SW 1271 (cell line): Measurements from ENCODE around the gene RLF.
"Not testable (repeated sequence)": the region's sequence is repeated elsewhere in the genome, so short reads cannot be mapped to it uniquely, and the experiment has no call there.

ENCODE experiments used
- DNase-seq, 2 experiments: peaks; one replicate each; lab custom pipeline; 2025; lab: John Stamatoyannopoulos, UW

RLF gene

DNA sequence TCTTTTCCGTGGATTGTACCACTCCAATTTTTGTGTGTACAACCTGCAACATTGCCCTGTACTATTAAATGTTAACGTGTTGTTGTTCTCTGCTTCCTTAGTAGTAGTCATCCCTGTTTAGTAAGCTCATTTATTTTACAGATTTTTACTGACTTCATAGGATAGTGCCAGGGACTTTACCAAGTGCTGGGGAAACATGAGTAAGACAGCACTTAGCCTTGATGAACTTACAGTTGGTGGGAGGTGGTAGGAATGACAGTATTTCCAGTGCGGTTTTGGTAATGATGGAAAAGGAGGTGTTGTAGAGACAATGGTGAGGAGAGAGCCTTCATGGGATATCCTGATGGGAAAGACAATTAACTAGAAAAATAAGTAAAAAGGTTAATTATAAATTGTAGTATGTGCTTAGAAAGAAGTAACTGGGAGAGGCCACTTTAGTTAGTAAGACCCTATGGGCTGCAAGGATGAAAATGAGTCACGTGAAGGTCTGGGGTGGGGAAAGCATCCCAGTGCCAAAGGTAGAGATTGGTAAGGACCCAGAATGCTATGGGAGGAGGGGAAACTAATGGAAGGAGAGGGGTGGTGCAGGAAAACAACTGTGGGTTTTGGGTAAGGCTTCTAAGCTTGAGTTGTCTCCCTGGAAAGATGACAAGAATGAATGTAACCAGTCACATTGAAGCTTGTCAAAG, 1.7 kb downstream of the RLF start:
- no peak for DNase-seq

DNA sequence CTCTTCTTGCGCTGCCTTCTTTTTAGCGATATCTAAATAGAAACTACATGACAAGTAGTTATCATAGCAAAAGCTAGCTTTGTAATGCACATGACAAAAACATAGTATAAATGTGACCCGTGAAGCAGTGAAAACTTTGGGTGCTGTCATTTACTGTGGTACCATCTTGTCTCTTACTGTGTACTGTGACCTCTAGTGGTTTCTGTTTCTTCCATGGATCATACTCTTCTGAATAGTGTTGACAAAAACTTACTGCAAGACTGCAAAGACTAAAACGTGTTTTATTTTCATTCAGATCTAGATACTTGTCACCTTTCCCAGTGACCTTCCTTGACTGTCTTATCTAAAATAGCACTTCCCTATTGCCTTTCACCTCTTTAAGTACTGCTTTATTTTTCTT, 6.1 kb downstream of the RLF start:
- no peak for DNase-seq

- no peak for DNase-seq
Measured at GRCh38 chr1:40171036-40171435, 9.8 kb downstream of the RLF start.

DNA sequence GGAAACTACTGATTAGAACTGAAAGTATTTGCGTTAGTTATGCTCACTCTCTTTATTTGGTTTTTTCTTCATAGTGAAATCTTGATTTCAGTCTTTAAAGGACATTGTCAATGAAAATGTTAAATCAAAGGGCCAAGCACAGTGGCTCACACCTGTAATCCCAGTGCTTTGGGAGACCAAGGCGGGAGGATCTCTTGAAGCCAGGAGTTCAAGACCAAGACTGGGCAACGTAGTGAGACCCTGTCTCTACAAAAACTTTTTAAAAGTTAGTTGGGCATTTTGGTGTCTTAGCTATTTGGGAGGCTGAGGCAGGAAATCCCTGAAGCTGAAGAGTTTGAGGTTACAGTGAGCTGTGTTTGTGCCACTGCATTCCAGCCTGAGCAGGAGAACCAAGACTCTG, 13.6 kb downstream of the RLF start:
- DNase-seq: no peak

DNA sequence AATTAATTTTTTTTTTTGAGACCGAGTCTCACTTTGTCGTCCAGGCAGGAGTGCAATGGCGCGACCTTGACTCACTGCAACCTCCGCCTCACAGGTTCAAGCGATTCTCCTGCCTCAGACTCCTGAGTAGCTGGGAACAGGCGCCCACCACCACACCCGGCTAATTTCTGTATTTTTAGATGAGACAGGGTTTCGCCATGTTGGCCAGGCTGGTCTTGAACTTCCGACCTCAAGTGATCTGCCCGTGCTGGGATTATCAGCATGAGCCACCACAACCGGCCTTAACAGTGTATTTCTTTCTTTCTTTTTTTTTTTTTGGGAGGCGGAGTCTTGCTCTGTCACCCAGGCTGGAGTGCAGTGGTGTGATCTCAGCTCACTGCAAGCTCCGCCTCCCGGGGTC, 15.8 kb downstream of the RLF start:
- not testable (repeated sequence) for DNase-seq

DNA sequence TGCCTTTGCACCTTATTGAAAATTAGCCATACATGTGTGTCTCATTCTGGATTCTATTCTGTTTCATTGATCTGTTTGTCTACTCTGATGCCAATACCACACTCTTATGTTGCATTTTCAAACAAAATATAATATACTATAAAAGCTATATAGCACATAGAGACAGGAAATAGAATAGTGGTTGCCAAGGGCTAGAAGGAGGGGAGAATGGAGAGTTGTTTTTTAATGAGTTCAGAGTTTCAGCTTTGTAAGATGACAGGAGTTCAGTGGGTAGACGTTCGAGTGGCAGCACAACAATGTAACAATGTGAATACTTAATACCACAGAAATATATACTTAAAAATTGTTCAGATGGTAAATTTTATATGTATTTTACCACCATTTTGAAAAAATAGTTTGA, 17.0 kb downstream of the RLF start:
- DNase-seq: no peak

GRCh38 chr1:40179496-40180089, 18.4 kb downstream of the RLF start:
- DNase-seq: no peak

GRCh38 chr1:40183055-40183710, 22.0 kb downstream of the RLF start:
- peak in 1 of 2 experiments; percentile 39 for DNase-seq

- no peak for DNase-seq
Measured at GRCh38 chr1:40184193-40184592, 23.0 kb downstream of the RLF start.

DNA sequence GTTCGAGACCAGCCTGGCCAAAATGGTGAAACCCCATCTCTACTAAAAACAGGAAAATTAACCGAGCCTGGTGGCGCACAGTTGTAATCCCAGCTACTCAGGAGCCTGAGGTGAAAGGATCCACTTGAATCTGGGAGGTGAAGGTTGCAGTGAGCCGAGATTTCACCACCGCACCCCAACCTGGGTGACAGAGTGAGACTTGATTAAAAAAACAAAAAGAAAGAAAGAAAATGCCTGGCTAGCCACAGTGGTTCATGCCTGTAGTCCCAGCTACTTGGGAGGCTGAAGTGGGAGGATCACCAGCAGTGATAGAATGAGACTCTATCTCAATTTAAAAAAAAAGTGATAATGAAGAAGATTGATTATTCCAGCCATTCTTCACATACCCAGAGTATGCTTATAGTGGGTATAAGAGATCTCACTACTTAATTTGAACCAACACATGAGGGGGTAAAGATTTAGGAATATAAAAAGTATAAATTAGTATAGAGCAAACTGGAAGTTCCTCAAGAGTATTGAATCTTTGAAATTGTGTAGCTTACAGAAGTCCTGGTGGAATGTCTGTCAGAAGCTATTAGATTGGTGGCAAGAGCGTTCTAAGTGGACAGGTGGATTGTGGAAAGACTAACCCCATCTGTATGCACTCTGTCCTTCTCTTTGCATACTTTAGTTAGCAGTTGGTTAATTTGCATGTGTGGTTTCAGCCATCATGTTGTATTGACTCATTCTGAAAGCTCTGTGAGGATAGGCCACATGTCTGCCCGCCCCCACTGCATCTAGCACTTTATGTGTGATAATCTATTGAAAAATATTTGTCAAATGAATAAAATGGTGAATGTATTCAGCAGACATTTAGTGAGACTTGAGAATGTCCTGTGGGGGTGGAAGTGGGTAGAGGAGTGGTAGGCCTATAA, 25.0 kb downstream of the RLF start:
- DNase-seq: no peak

- no peak for DNase-seq
Measured at GRCh38 chr1:40187399-40187798, 26.2 kb downstream of the RLF start.

GRCh38 chr1:40194639-40195038, 33.5 kb downstream of the RLF start:
- not testable (repeated sequence) for DNase-seq

DNA sequence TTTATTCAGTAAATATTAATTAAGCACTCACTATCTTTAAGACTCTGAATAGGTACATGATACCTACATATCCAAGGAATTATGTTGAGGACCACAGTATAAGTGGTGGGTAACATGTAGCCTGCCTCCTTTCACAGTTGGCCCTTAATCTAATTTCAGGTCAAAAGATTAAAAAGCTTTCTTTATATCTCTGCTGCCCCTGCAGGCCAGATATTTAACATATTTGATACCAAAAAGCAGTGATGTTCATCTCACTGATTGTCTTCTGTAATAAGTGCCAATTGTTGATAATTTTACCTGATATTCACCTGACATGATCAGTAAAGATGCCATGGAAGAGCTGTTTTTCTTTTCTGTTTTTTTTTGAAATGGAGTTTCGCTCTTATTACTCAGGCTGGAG, 36.5 kb downstream of the RLF start:
- DNase-seq: no peak

- no peak for DNase-seq
Measured at GRCh38 chr1:40199126-40199525, 37.9 kb downstream of the RLF start.

DNA sequence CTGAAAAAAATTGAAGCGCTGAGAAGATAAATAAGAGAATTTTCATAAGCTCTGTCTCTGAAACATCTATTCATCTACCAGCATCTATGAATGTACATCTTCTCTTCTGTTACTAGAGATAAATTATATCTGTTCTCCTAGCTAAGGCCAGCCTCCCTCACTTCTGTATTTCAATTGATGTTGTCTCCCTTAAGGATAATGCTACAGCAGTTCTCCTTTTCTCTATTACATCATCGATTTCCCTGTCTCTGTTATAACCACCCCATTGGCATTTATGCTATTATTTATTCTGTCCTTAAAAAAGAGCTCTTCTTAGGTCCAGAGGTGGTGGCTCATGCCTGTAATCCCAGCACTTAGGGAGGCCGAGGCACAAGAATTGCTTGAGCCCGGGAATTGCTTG, 43.7 kb downstream of the RLF start:
- DNase-seq: no peak

DNA sequence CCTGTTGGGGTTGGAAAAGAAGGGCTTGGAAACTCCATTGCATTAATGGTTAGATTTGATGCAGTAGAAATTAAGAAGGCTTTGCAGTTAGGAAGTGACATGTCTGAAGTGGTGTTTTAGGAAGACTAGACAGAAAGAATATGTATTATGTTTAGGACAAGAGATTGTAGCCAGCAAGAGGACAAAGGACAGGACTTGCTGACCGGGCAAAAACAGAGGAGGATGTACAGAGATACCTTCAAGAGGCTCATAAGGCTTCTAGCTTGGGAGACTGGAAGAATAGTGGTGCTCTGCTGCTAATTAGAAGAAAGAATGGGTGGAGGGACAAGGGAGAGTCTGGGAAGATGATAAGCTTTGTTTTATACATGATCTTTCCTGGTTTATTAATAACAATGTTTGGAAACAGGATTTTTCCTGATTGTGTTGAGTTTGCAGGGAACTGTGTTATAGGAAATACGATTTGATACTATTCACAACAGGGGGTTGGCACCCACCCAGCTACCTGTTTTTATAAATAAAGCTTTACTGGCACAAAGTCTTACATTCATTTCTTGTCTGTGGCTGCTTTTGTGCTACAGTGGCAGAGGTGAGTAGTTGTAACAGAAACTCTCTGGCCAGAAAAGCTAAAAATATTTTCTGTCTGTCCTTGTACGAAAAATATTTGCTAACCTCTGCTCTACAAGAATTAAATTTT, 49.5 kb downstream of the RLF start:
- DNase-seq: no peak

GRCh38 chr1:40218333-40218732, 57.1 kb downstream of the RLF start:
- DNase-seq: no peak

DNA sequence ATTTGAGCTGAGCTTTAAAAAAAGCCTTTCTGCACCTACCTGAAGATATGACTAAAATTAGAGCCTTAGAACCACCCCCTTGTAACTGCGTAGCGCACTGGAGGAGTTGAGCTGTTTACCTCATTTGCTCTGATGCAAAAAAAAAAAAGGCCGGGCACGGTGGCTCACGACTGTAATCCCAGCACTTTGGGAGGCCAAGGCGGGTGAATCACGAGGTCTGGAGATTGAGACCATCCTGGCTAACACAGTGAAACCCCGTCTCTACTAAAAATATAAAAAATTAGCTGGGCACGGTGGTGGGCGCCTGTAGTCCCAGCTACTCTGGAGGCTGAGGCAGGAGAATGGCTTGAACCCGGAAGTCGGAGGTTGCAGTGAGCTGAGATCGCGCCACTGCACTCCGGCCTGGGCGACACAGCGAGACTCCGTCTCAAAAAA, 60.3 kb downstream of the RLF start:
- DNase-seq: not testable (repeated sequence)

GRCh38 chr1:40221977-40222772, 61.0 kb downstream of the RLF start:
- DNase-seq: no peak

- DNase-seq: no peak
Measured at GRCh38 chr1:40224040-40224439, 62.9 kb downstream of the RLF start.

DNA sequence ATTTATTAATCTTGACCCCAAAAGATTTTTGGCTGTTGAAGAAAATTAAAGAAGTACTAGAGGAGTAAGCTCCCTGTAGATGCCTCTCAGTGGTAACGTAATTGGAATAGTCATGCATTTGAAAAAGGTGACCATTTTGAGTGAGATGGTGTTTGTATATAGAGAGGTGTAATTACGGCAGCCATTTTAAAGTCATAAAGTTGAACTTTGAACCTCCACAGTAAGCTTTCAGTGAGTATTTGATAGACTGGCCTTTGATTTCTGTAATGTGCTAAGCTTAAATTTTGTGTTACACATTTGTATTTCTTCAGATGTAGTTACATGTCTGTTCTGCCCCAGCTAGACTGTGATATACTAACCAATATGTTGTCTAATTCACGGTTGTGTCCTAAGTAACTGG, 65.0 kb downstream of the RLF start:
- DNase-seq: no peak
